Measurements from ENCODE around the gene SIL1. TPM values are rescaled to one million over a fixed set of nuclear protein-coding genes. Genes with fewer than 3 reads are reported as not detected.

Gene SIL1
- total and polyA plus RNA-seq, 9 of the 15 experiments (the other 6 are each of a cell fraction or from before 2014, with no cell fraction given): 1.3 to 30.5 (median 18.1) TPM

GRCh38 chr5:139088024-139088423, 110.1 kb downstream of the SIL1 start:
- in situ Hi-C loops (cut with MboI): no loop called here
- ATAC-seq (no peak), DNase-seq (ENCODE audit: extremely low read depth in 1 of 4, low spot score in 3 of 4) (no peak), FAIRE-seq (no peak)
- Histone ChIP-seq H3K9me1 (ENCODE audit: control insufficient read depth, insufficient read depth, low read length) (peaks cover 3% of the 10 kb centered on the region), H3K4me2 (ENCODE audit: insufficient read depth, low read length) (no peak overlapping the region), H3K36me3 (ENCODE audit: control insufficient read depth, insufficient read depth, low read length) (no peaks in the 10 kb centered on the region), H4K20me1 (replicated peaks; ENCODE audit: control insufficient read depth, insufficient read depth, low read length) (no peaks in the 10 kb centered on the region), H3K27ac (ENCODE audit: extremely low read depth, low read depth, low read length) (no peak overlapping the region), H3K79me2 (ENCODE audit: control insufficient read depth, insufficient read depth, low read length) (no peaks in the 10 kb centered on the region), H2AFZ (ENCODE audit: low read depth, low read length) (no peak overlapping the region), H3K4me3 (no peak overlapping the region), H3K27me3 (ENCODE audit: control insufficient read depth in 2 of 2, insufficient read depth in 2 of 2, low read length in 2 of 2) (no peaks in the 10 kb centered on the region), H3K9me3 (replicated peaks; ENCODE audit: control insufficient read depth, insufficient read depth, low read depth, low read length) (no peaks in the 10 kb centered on the region), H3K4me1 (replicated peaks in 1 of 2; ENCODE audit: control insufficient read depth in 2 of 2, insufficient read depth in 2 of 2, low read length in 2 of 2) (no peaks in the 10 kb centered on the region), H3K9ac (ENCODE audit: insufficient read depth in 1 of 2, low read depth in 2 of 2, low read length in 2 of 2) (no peak overlapping the region)
- POLR2A ChIA-PET: interaction anchor here (0.6 kb wide), 1 partner anchor 30 kb away, joined by 3 read pairs; no protein-coding TSS in a partner anchor
- intact Hi-C loops (cut with micrococcal nuclease): no loop called here
- CTCF ChIA-PET (ENCODE audit: low intra/inter-chr PET ratio): no interaction called here
- TF ChIP-seq SNIP1 (IDR thresholded peaks at IDR 0.05; ENCODE audit: low read depth) (no peak), ZBTB9 (CRISPR knock-in tag; IDR thresholded peaks at IDR 0.05) (no peak), SMAD1 (IDR thresholded peaks at IDR 0.05; ENCODE audit: low read depth, low read length, partially characterized antibody) (no peak), RBM22 (IDR thresholded peaks at IDR 0.05; ENCODE audit: low read depth, low read length, poor library complexity, severe bottlenecking) (no peak), SMAD4 (CRISPR knock-in tag; conservative IDR thresholded peaks at IDR 0.05) (no peak), CBX2 (IDR thresholded peaks at IDR 0.05; ENCODE audit: insufficient read depth, low read length, poor library complexity, severe bottlenecking) (no peak), SMAD3 (CRISPR knock-in tag; conservative IDR thresholded peaks at IDR 0.05) (no peak), FOXP4 (CRISPR knock-in tag; IDR thresholded peaks at IDR 0.05; ENCODE audit: borderline replicate concordance) (no peak), ZNF408 (CRISPR knock-in tag; IDR thresholded peaks at IDR 0.05; ENCODE audit: low read depth) (no peak), SFPQ (IDR thresholded peaks at IDR 0.05; ENCODE audit: low read depth, low read length) (no peak), NFRKB (IDR thresholded peaks at IDR 0.05; ENCODE audit: low read depth) (no peak), TARDBP (IDR thresholded peaks at IDR 0.05) (no peak), MCM5 (IDR thresholded peaks at IDR 0.05; ENCODE audit: low read depth) (no peak), SP1 (CRISPR knock-in tag; IDR thresholded peaks at IDR 0.05) (no peak), ZNF140 (CRISPR knock-in tag; IDR thresholded peaks at IDR 0.05) (no peak), ZNF695 (CRISPR knock-in tag; IDR thresholded peaks at IDR 0.05) (no peak)
- BruUV-seq (replicated peaks): no TSS peak
- WGBS (ENCODE audit: insufficient coverage, low coverage, missing lambda C conversion rate): 0% methylated on average over 1 of the region's 1 CpG
